ENCODE measurements around the gene CTDP1. TPM values are rescaled to one million over a fixed set of nuclear protein-coding genes. Genes with fewer than 3 reads are reported as not detected.

Gene CTDP1
- total RNA-seq, 4 donors from 2014 or later, result 16.7 to 25.3 (median 21.6) TPM

DNA sequence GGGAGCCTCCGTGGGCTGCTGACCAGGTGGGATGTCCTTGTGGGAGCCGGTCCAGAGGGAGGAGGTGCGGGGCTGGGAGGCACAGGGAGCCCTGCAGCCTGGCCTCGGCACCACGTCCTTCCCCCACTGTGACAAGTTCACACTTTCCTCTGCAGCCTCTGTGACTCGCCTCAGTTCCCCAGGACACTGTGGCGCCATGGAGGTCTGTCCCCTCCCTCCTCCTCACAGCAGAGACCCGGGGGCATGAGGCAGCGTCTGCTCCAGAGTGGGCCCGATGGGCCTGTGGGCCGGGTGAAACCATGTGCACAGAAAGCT, 90.9 kb downstream of the CTDP1 start:
- ATAC-seq, result no peak
- H3K36me3 ChIP-seq, result no peaks in the 10 kb centered on the region
- 67 to 80% methylated on average over 1 to 3 of the region's 11 CpGs for WGBS, 2 donors (ENCODE audit: low coverage in 1 of 2)
- TF ChIP-seq, protein P1, sequence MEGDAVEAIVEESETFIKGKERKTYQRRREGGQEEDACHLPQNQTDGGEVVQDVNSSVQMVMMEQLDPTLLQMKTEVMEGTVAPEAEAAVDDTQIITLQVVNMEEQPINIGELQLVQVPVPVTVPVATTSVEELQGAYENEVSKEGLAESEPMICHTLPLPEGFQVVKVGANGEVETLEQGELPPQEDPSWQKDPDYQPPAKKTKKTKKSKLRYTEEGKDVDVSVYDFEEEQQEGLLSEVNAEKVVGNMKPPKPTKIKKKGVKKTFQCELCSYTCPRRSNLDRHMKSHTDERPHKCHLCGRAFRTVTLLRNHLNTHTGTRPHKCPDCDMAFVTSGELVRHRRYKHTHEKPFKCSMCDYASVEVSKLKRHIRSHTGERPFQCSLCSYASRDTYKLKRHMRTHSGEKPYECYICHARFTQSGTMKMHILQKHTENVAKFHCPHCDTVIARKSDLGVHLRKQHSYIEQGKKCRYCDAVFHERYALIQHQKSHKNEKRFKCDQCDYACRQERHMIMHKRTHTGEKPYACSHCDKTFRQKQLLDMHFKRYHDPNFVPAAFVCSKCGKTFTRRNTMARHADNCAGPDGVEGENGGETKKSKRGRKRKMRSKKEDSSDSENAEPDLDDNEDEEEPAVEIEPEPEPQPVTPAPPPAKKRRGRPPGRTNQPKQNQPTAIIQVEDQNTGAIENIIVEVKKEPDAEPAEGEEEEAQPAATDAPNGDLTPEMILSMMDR (IDR thresholded peaks at IDR 0.05), result no peak
- no peak for TF ChIP-seq POLR2A (IDR thresholded peaks at IDR 0.05)
- TF ChIP-seq EP300 (IDR thresholded peaks at IDR 0.05), result no peak
- no peaks in the 10 kb centered on the region for H3K4me1 ChIP-seq
- no peak overlapping the region for H3K27ac ChIP-seq
- peaks cover 69% of the 10 kb centered on the region for H3K27me3 ChIP-seq
- peaks cover 0 to 43% (median 0%) of the 10 kb centered on the region in 3 donors for H3K9me3 ChIP-seq
- H3K4me3 ChIP-seq, result no peak overlapping the region

DNA sequence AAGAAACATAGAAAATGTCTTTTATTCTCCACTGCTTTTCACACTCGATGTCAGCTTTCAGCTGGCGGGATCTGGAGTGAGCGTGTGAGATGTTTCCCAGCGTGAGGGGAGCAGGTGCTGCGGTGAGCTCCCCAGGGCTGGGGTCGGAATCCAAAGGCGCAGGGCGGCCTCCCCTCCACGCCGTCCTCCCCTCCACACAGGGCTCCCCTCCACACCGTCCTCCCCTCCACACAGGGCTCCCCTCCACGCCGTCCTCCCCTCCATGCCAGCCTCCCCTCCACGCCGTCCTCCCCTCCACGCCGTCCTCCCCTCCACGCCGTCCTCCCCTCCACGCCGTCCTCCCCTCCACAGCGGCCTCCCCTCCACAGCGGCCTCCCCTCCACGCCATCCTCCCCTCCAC, 91.2 kb downstream of the CTDP1 start:
- Histone ChIP-seq H3K4me1 (no peaks in the 10 kb centered on the region), H3K36me3 (no peaks in the 10 kb centered on the region), H3K27me3 (peaks cover 69% of the 10 kb centered on the region), H3K9me3 (peaks cover 0 to 43% (median 0%) of the 10 kb centered on the region in 3 donors), H3K4me3 (no peak overlapping the region), H3K27ac (no peak overlapping the region)
- TF ChIP-seq POLR2A (IDR thresholded peaks at IDR 0.05) (no peak), POLR2AphosphoS5 (IDR thresholded peaks at IDR 0.05) (no peak), EP300 (IDR thresholded peaks at IDR 0.05) (no peak)
- TF ChIP-seq, protein P1 (IDR thresholded peaks at IDR 0.05), result no peak
- WGBS, 2 donors (ENCODE audit: low coverage in 1 of 2), result 80 to 85% methylated on average over 1 to 7 of the region's 24 CpGs
- no peak for ATAC-seq

DNA sequence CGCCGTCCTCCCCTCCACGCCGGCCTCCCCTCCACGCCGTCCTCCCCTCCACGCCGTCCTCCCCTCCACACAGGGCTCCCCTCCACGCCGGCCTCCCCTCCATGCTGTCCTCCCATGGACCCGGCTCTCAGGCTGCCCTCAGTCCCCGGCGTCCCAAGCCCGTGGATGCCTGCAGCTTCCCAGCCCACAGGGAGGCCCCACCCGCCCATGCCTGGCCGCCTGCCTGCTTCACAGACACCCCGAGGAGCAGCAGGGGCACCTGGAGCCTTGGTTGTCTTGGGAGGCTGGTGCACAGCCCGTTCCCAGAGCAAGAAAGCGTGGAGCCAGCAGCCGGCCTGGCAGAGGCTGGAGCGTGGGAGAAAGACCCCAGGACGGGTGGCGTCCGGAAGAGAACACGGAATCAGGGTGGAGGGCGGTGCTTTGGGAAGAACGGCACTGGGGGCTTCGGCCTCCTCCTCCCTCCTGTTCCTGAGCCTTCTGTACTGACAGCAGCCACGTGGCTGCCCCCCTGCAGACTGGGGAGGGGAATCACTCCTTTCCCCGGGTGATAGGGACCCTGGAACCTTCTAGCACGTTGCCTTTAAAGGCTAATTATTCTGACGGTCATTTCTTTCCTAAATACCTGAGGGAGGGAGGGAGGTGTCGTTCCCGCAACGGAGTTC, 92.0 kb downstream of the CTDP1 start:
- Histone ChIP-seq H3K9me3 (peaks cover 0 to 35% (median 0%) of the 10 kb centered on the region in 3 donors), H3K4me3 (no peak overlapping the region), H3K4me1 (no peaks in the 10 kb centered on the region), H3K27ac (no peak overlapping the region), H3K27me3 (peaks cover 70% of the 10 kb centered on the region), H3K36me3 (no peaks in the 10 kb centered on the region)
- no peak for TF ChIP-seq POLR2AphosphoS5 (IDR thresholded peaks at IDR 0.05)
- no peak for TF ChIP-seq POLR2A (IDR thresholded peaks at IDR 0.05)
- no peak for TF ChIP-seq EP300 (IDR thresholded peaks at IDR 0.05)
- TF ChIP-seq, protein P1 (IDR thresholded peaks at IDR 0.05), result no peak
- ATAC-seq, result no peak
- 33 to 53% methylated on average over 4 to 6 of the region's 35 CpGs for WGBS, 2 donors (ENCODE audit: low coverage in 1 of 2)

DNA sequence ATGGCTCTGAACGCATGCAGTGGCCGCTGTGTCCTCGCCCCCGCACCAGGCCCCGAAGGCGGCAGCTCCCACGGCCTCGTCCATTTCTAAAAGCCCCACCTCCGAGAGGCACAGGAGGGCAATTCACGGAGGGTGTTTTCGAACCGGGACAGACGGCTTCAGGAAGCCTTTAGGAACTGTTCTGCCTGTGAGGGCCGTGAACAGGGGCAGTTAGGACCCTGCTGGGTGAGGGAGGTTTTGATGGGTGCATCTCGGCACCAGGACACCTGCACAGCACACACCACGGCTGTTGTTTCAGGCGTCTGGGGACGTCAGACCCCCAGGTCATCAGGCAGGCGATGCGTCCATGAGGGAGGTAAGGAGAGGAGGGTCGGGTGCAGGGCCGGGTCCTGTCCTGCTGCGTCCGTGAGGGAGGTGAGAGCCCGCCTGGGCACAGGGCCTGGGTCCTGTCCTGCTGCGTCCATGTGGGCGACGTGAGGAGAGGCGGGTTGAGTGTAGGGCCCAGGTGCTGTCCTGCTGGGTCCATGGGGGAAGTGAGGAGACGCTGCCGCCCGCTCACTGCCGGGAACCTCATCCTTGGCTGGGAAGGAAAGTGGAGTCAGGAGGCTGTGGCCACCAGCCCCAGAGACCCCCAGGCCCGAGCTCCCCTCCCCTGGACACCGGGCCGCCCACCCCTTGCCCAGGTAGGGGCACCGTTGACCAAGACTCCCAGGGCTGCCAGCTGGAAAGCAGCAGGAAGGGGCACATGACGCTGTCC, 92.7 kb downstream of the CTDP1 start:
- ATAC-seq, result no peak
- peaks cover 70% of the 10 kb centered on the region for H3K27me3 ChIP-seq
- H3K4me1 ChIP-seq, result no peaks in the 10 kb centered on the region
- no peak overlapping the region for H3K27ac ChIP-seq
- H3K9me3 ChIP-seq, result peaks cover 0 to 28% (median 0%) of the 10 kb centered on the region in 3 donors
- H3K4me3 ChIP-seq, result no peak overlapping the region
- WGBS, 2 donors (ENCODE audit: low coverage in 1 of 2), result 70 to 100% methylated on average over 1 to 6 of the region's 38 CpGs
- no peaks in the 10 kb centered on the region for H3K36me3 ChIP-seq
- TF ChIP-seq POLR2A (IDR thresholded peaks at IDR 0.05), result no peak

DNA sequence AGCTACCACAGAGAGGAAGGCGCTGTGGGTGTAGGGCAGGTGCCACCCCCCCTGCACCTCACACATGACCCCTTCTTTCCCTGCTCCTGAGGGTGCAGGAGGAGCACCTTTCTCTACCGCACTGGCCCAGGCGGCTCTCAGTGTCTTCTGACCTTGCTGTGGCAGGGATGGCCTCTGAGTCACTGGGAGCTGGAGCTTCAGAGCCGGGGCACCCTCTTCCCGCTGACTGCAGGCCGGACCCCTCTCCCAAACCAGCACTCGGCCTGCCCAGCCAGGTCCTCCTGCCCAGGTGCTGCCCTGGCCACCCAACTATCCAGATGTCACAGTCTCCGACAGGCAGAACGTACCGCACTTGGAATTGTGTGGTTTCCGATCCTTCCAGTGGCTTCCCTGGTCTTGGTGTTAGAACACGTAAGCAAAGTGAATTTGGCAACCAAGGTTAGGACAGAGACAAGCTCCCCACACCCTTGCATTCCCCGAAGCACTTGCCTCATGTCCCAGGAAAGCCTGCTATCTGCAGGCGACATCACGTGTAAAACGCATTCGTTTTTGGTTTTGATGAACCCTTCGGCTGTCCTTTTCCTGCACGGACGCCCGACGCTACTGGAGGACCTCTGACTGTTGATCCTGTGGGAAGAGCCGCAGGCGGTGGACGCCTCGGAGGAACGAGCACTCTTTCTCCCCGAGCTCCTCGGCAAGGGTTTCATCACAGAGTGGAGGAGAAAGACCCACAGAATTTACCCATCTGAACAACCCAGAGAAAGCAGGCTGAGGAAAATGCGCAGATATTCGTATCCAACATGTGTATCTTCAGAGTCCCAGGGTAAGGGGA, 93.5 kb downstream of the CTDP1 start:
- peaks cover 77% of the 10 kb centered on the region for H3K27me3 ChIP-seq
- 93 to 100% methylated on average over 3 to 19 of the region's 31 CpGs for WGBS, 2 donors (ENCODE audit: low coverage in 1 of 2)
- no peak for ATAC-seq

More for the DNA sequence above, 93.5 kb downstream of the CTDP1 start:
- no peak overlapping the region for H3K4me3 ChIP-seq
- no peak overlapping the region for H3K27ac ChIP-seq
- no peaks in the 10 kb centered on the region for H3K4me1 ChIP-seq
- no peaks in the 10 kb centered on the region for H3K36me3 ChIP-seq
- TF ChIP-seq, protein P1 (IDR thresholded peaks at IDR 0.05), result no peak
- no peak for TF ChIP-seq POLR2A (IDR thresholded peaks at IDR 0.05)
- no peak for TF ChIP-seq EP300 (IDR thresholded peaks at IDR 0.05)
- TF ChIP-seq POLR2AphosphoS5 (IDR thresholded peaks at IDR 0.05), result no peak
- H3K9me3 ChIP-seq, result peaks cover 0 to 20% (median 0%) of the 10 kb centered on the region in 3 donors

Measured in gastroesophageal sphincter (tissue), 4 donors.